Measurements from ENCODE around the gene PPM1K.

DNA sequence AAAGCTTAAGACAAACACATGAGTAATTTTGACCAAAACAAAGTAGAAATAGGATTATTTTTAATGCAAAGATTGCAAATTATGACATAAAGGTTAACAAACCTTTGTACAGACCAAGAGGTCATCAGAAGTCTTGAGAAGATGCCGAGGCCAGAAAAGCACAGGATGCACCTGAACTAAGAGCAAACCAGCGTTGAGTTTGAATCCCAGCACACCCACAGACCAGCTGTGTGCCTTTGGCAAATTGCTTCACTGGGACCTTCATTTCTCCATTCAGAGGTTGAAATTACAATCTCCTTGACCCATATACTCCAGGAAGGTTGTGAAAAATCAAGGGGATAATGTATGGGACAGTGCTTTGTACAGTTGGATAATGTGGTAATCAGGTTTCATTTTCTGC lies 56.6 kb downstream of the PPM1K start:
- TF ChIP-seq POLR2A (IDR thresholded peaks at IDR 0.05) (no peak), POLR2AphosphoS5 (IDR thresholded peaks at IDR 0.05) (no peak)
